ENCODE measurements around the gene PSTPIP1. TPM values are rescaled to one million over a fixed set of nuclear protein-coding genes. Genes with fewer than 3 reads are reported as not detected.

PSTPIP1 gene
- total RNA-seq, 1 experiment from 2014 or later: not detected

DNA sequence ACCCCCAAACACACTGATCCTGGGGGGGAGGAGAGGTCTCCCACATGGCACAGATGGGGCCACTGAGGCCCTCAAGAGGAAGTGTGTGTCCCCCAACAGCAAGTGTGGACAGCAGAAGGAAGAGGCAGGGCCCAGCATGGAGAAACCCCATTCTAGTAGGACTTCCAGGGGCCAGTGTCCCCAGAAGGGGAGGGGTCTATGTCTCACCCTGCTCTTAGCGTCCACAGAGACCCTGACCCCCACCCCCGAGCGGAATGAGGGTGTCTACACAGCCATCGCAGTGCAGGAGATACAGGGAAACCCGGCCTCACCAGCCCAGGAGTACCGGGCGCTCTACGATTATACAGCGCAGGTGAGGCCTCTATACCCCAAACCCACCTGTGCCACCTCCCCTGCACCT lies 40.7 kb downstream of the PSTPIP1 start:
- TF ChIP-seq, protein P1, sequence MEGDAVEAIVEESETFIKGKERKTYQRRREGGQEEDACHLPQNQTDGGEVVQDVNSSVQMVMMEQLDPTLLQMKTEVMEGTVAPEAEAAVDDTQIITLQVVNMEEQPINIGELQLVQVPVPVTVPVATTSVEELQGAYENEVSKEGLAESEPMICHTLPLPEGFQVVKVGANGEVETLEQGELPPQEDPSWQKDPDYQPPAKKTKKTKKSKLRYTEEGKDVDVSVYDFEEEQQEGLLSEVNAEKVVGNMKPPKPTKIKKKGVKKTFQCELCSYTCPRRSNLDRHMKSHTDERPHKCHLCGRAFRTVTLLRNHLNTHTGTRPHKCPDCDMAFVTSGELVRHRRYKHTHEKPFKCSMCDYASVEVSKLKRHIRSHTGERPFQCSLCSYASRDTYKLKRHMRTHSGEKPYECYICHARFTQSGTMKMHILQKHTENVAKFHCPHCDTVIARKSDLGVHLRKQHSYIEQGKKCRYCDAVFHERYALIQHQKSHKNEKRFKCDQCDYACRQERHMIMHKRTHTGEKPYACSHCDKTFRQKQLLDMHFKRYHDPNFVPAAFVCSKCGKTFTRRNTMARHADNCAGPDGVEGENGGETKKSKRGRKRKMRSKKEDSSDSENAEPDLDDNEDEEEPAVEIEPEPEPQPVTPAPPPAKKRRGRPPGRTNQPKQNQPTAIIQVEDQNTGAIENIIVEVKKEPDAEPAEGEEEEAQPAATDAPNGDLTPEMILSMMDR (conservative IDR thresholded peaks at IDR 0.05; ENCODE audit: low read depth, low read length): no peak
- Histone ChIP-seq H3K79me2 (ENCODE audit: low read length) (no peaks in the 10 kb centered on the region), H3K4me3 (ENCODE audit: low read length) (no peak overlapping the region), H2AFZ (ENCODE audit: low read length) (no peak overlapping the region), H3K9me3 (ENCODE audit: low read length) (no peaks in the 10 kb centered on the region), H3K4me1 (ENCODE audit: insufficient read depth, low read length) (no peaks in the 10 kb centered on the region), H3K4me2 (ENCODE audit: low read length) (no peak overlapping the region), H3K27ac (ENCODE audit: low read length) (no peak overlapping the region), H3F3A (ENCODE audit: low read length, unreplicated experiment) (no peaks in the 10 kb centered on the region), H3K36me3 (ENCODE audit: low read depth, low read length) (no peaks in the 10 kb centered on the region), H3K9me2 (replicated peaks; ENCODE audit: low read length) (no peaks in the 10 kb centered on the region), H4K20me1 (ENCODE audit: low read length) (no peaks in the 10 kb centered on the region), H3K9ac (ENCODE audit: low read length) (no peak overlapping the region), H3K27me3 (ENCODE audit: low read length) (no peaks in the 10 kb centered on the region)
- intact Hi-C loops (cut with micrococcal nuclease): no loop called here
- BruUV-seq (replicated peaks): no TSS peak
- ATAC-seq (no peak), DNase-seq (no peak)
- ChIA-PET POLR2A (ENCODE audit: unreplicated experiment) (no interaction called here), CTCF (interaction anchor here (1.1 kb wide), 1 partner anchor 11 kb away, joined by 3 read pairs; no protein-coding TSS in a partner anchor)

DNA sequence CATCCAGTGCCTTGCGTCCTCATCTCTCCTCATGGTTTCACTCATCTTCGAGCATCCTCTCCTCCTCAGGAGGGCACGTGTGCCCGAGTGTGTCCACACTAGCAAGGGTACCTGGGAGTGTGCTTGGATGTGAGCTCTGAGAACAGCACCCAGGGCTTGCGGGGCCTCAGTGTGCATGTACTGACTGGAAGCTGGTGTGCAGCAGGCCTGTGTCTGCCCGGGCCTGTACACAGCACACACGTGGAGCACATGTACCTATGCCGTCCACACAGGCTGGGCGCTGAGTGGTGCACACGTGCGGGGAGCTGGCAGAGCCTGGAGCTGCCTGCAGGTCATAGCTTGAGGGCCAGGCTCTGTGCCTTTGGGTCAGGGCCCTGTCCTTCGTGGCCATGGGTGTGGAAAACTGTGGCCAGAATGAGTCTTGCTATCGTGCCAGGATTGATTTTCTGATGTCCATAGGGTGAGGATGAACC lies 41.1 kb downstream of the PSTPIP1 start:
- POLR2A ChIA-PET (ENCODE audit: unreplicated experiment): no interaction called here

DNA sequence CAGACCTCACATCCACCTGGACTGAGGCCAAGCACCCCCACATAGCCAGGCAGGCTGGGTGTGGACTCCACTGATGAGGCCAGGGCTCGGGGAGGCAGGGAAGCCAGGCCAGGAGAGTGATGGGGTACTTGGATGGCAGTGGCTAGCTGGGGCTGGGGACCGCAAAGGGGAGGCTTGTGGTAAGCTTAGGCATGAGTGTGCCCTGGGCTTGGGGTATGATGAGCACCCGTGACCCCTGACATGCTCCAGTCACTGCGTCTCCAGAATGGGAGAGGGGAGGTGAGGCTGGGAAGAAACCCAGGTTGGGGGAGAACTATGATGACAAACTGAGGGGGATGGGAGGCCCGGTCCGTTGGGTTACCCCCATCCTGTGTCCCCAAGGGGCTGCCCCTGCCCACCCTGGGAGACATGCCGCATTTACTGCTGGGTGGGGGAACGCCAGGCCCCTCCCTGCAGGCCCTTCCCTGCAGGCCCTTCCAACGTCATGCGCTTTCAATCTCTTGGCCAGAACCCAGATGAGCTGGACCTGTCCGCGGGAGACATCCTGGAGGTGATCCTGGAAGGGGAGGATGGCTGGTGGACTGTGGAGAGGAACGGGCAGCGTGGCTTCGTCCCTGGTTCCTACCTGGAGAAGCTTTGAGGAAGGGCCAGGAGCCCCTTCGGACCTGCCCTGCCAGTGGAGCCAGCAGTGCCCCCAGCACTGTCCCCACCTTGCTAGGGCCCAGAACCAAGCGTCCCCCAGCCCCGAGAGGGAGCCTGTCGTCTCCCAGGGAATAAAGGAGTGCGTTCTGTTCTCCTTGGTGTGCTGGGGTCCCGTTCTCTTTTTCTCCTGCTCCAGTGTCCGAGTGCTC lies 41.8 kb downstream of the PSTPIP1 start:
- CTCF ChIA-PET: no interaction called here
- ATAC-seq (no peak), DNase-seq (no peak)
- BruUV-seq (replicated peaks): no TSS peak
- POLR2A ChIA-PET (ENCODE audit: unreplicated experiment): no interaction called here
- Histone ChIP-seq H3K4me1 (ENCODE audit: insufficient read depth, low read length) (no peaks in the 10 kb centered on the region), H3K27me3 (ENCODE audit: low read length) (no peaks in the 10 kb centered on the region), H3K4me3 (ENCODE audit: low read length) (no peak overlapping the region), H3K79me2 (ENCODE audit: low read length) (no peaks in the 10 kb centered on the region), H3K4me2 (ENCODE audit: low read length) (no peak overlapping the region), H4K20me1 (ENCODE audit: low read length) (no peaks in the 10 kb centered on the region), H2AFZ (ENCODE audit: low read length) (no peak overlapping the region), H3K9ac (ENCODE audit: low read length) (no peak overlapping the region), H3K36me3 (ENCODE audit: low read depth, low read length) (no peaks in the 10 kb centered on the region), H3F3A (ENCODE audit: low read length, unreplicated experiment) (no peaks in the 10 kb centered on the region), H3K27ac (ENCODE audit: low read length) (no peak overlapping the region), H3K9me2 (replicated peaks; ENCODE audit: low read length) (no peaks in the 10 kb centered on the region), H3K9me3 (ENCODE audit: low read length) (no peaks in the 10 kb centered on the region)
- TF ChIP-seq EZH2phosphoT487 (IDR thresholded peaks at IDR 0.05; ENCODE audit: borderline replicate concordance, low read length): no peak
- TF ChIP-seq EZH2 (IDR thresholded peaks at IDR 0.05; ENCODE audit: low read length, unreplicated experiment): no peak
- TF ChIP-seq, protein P1 (conservative IDR thresholded peaks at IDR 0.05; ENCODE audit: low read depth, low read length): no peak
- intact Hi-C loops (cut with micrococcal nuclease): no loop called here

More for the DNA sequence above, 41.1 kb downstream of the PSTPIP1 start:
- H3K79me2 ChIP-seq (ENCODE audit: low read length): no peaks in the 10 kb centered on the region
- CTCF ChIA-PET: no interaction called here
- ATAC-seq: no peak
- H4K20me1 ChIP-seq (ENCODE audit: low read length): no peaks in the 10 kb centered on the region
- H3K27ac ChIP-seq (ENCODE audit: low read length): no peak overlapping the region
- intact Hi-C loops (cut with micrococcal nuclease): no loop called here
- H3K36me3 ChIP-seq (ENCODE audit: low read depth, low read length): no peaks in the 10 kb centered on the region
- no peak overlapping the region for H3K4me2 ChIP-seq (ENCODE audit: low read length)
- no peak for DNase-seq
- H3K9me3 ChIP-seq (ENCODE audit: low read length): no peaks in the 10 kb centered on the region
- H3K4me3 ChIP-seq (ENCODE audit: low read length): no peak overlapping the region
- H3K9ac ChIP-seq (ENCODE audit: low read length): no peak overlapping the region
- BruUV-seq (replicated peaks): no TSS peak
- no peaks in the 10 kb centered on the region for H3K27me3 ChIP-seq (ENCODE audit: low read length)
- H3F3A ChIP-seq (ENCODE audit: low read length, unreplicated experiment): no peaks in the 10 kb centered on the region
- H3K4me1 ChIP-seq (ENCODE audit: insufficient read depth, low read length): no peaks in the 10 kb centered on the region
- no peak for TF ChIP-seq EZH2 (IDR thresholded peaks at IDR 0.05; ENCODE audit: low read length, unreplicated experiment)
- TF ChIP-seq, protein P1 (conservative IDR thresholded peaks at IDR 0.05; ENCODE audit: low read depth, low read length): no peak
- no peak overlapping the region for H2AFZ ChIP-seq (ENCODE audit: low read length)
- no peaks in the 10 kb centered on the region for H3K9me2 ChIP-seq (replicated peaks; ENCODE audit: low read length)
